K562 (cell line): ENCODE data around the gene P4HB. TPM values are rescaled to one million over a fixed set of nuclear protein-coding genes. Genes with fewer than 3 reads are reported as not detected.

ENCODE experiments used
- ARID1B ChIP-seq: fragments of 450-650 bp; IDR thresholded peaks from 2 replicates; pipeline ENCODE4 v1.6.1; 2016; ENCODE audit warnings: antibody characterized with exemption, mild to moderate bottlenecking, inconsistent platforms
- BCOR ChIP-seq: fragments of 450-650 bp; IDR thresholded peaks from 2 replicates; pipeline ENCODE4 v1.6.1; 2016
- BRD9 ChIP-seq: fragments of 450-650 bp; IDR thresholded peaks from 2 replicates; pipeline ENCODE4 v1.6.1; 2018; ENCODE audit warnings: low read depth; ENCODE audit not compliant: partially characterized antibody
- CREM ChIP-seq: IDR thresholded peaks from 2 replicates; pipeline ENCODE4 v1.6.1; 2014; ENCODE audit warnings: antibody characterized with exemption, low read depth
- ESRRA ChIP-seq: fragments of 450-650 bp; IDR thresholded peaks from 2 replicates; pipeline ENCODE4 v1.6.1; 2014; ENCODE audit warnings: low read depth, mild to moderate bottlenecking, moderate library complexity, borderline replicate concordance
- FOXP1 ChIP-seq: sonication (generic); formaldehyde crosslinking; IDR thresholded peaks from 2 replicates; pipeline ENCODE4 v1.8.0; 2022; ENCODE audit warnings: mild to moderate bottlenecking, missing genetic modification reagents
- HOXB6 ChIP-seq: fragments of 250-450 bp; sonication (Bioruptor Pico); IDR thresholded peaks from 2 replicates; pipeline ENCODE4 v1.5.1; 2022; ENCODE audit warnings: mild to moderate bottlenecking, borderline replicate concordance
- MED1 ChIP-seq: sonication (generic); formaldehyde crosslinking; IDR thresholded peaks from 2 replicates; pipeline ENCODE4 v1.8.1; 2023; ENCODE audit warnings: missing genetic modification reagents, borderline replicate concordance
- PHF20 ChIP-seq: fragments of 450-650 bp; IDR thresholded peaks from 2 replicates; pipeline ENCODE4 v1.6.1; 2018; ENCODE audit not compliant: partially characterized antibody
- POLR2G ChIP-seq: fragments of 200-400 bp; formaldehyde crosslinking; IDR thresholded peaks from 2 replicates; pipeline ENCODE4 v1.6.1; 2017; ENCODE audit warnings: low read depth, mild to moderate bottlenecking, antibody characterized with exemption, low read length, moderate library complexity
- RBFOX2 ChIP-seq: fragments of 200-400 bp; formaldehyde crosslinking; IDR thresholded peaks from 2 replicates; pipeline ENCODE4 v1.6.1; 2017; ENCODE audit warnings: low read depth, mild to moderate bottlenecking, low read length, moderate library complexity
- ZFP1 ChIP-seq: fragments of 450-650 bp; formaldehyde crosslinking; IDR thresholded peaks from 2 replicates; pipeline ENCODE4 v1.4.0; 2020; ENCODE audit warnings: mild to moderate bottlenecking, mixed read lengths
- ZNF143 ChIP-seq: sonication (generic); formaldehyde crosslinking; IDR thresholded peaks from 2 replicates; pipeline ENCODE4 v1.9.0; 2022; ENCODE audit warnings: mild to moderate bottlenecking, missing genetic modification reagents
- ZNF239 ChIP-seq: fragments of 250-450 bp; sonication (Bioruptor Pico); IDR thresholded peaks from 2 replicates; pipeline ENCODE4 v1.4.0; 2020; ENCODE audit warnings: mild to moderate bottlenecking
- ZNF41 ChIP-seq: fragments of 250-450 bp; sonication (Bioruptor Pico); conservative IDR thresholded peaks from 2 replicates; pipeline ENCODE4 v1.4.0; 2020; ENCODE audit warnings: mild to moderate bottlenecking
- polyA plus RNA-seq, 8 experiments: library from polyadenylated mRNA; depleted of rRNA in 4 of 8; stranded (reverse) in 5 of 8; unstranded in 3 of 8; fragments of >200 nt; fragmentation: Nextera tagmentation in 2 of 8; fragmentation: Illumina TruSeq in 1 of 8; extraction: Ambion mirVana in 2 of 8; extraction: Trizol in 1 of 8; gene quantifications; 2 replicates each; pipeline versions ENCODE4 v1.2.1 to v1.2.3, GENCODE V29; 2011 to 2014; ENCODE audit warnings: inconsistent platforms in 1 of 8, missing spikeins in 1 of 8
- total RNA-seq, 7 experiments: library from RNA; depleted of rRNA in 6 of 7; stranded (reverse); fragments of >200 nt in 6 of 7; fragmentation: Illumina TruSeq in 2 of 7; extraction: Trizol in 2 of 7; gene quantifications; 2 replicates each; pipeline versions ENCODE4 v1.2.1 to v1.2.3, GENCODE V29; 2011 to 2021; ENCODE audit warnings: low replicate concordance in 1 of 7
- TF ChIP-seq, protein P1 (sequence below), 2 experiments: fragments of 450-650 bp; IDR thresholded peaks; 2 replicates each; pipeline ENCODE4 v1.6.1; 2016; ENCODE audit warnings: mild to moderate bottlenecking in 2 of 2, borderline replicate concordance in 1 of 2, low read depth in 1 of 2, moderate library complexity in 1 of 2
- TF ChIP-seq, protein P2 (sequence below): sonication (generic); formaldehyde crosslinking; IDR thresholded peaks from 2 replicates; pipeline ENCODE4 v1.8.0; 2023; ENCODE audit warnings: mild to moderate bottlenecking, missing genetic modification reagents

P4HB gene
- total and polyA plus RNA-seq, 9 of the 15 experiments (the other 6 are each of a cell fraction or from before 2014, with no cell fraction given): 4.4 to 645 (median 325) TPM

DNA sequence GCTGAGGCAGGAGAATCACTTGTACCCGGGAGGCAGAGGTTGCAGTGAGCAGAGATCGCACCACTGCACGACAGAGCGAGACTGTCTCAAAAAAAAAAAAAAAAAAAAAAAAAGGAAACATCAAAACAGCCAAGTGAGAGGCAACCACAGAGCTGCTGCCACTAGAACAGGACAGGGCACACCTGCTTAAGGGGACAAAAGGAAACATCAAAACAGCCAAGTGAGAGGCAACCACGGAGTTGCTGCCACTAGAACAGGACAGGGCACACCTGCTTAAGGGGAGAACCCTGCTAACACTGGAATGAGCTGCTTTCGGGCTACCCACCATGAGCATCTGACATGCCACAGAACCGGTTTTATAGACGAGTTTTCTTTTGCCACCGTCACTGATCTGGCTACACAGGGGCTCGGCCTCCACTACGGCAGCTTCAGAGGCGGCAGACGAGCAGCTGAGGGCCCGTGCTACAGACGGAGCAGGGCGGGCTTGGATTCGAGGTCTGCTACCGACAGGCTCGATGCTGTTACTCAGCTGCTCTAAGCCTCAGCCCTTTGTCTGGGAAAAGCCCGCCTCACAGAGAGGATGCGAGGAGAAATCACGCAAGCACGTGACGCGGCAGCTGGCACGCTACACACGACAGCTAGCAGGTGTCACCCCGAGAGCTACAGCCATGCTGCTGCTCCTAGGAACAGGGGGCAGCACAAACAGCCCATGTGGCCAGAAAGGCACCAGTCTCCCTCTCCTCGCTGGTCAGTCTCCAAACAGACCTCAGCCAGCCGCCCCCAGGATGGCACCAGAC lies 2.0 kb downstream of the P4HB start (continued):
- TF ChIP-seq HOXB6 (no peak), ARID1B (no peak), POLR2G (peak; percentile 73), ZNF239 (no peak), FOXP1 (CRISPR knock-in tag) (peak; percentile 58; the same call in 1 of the 2 replicates), ZNF143 (0 out of 2 replicates have a peak, but pooled peaks have one; percentile 13), ZFP1 (CRISPR knock-in tag) (no peak), BRD9 (no peak), PHF20 (no peak), BCOR (no peak), RBFOX2 (peak; percentile 81), ESRRA (no peak), ZNF41 (CRISPR knock-in tag) (no peak), MED1 (no peak), CREM (no peak)
- TF ChIP-seq, protein P1, sequence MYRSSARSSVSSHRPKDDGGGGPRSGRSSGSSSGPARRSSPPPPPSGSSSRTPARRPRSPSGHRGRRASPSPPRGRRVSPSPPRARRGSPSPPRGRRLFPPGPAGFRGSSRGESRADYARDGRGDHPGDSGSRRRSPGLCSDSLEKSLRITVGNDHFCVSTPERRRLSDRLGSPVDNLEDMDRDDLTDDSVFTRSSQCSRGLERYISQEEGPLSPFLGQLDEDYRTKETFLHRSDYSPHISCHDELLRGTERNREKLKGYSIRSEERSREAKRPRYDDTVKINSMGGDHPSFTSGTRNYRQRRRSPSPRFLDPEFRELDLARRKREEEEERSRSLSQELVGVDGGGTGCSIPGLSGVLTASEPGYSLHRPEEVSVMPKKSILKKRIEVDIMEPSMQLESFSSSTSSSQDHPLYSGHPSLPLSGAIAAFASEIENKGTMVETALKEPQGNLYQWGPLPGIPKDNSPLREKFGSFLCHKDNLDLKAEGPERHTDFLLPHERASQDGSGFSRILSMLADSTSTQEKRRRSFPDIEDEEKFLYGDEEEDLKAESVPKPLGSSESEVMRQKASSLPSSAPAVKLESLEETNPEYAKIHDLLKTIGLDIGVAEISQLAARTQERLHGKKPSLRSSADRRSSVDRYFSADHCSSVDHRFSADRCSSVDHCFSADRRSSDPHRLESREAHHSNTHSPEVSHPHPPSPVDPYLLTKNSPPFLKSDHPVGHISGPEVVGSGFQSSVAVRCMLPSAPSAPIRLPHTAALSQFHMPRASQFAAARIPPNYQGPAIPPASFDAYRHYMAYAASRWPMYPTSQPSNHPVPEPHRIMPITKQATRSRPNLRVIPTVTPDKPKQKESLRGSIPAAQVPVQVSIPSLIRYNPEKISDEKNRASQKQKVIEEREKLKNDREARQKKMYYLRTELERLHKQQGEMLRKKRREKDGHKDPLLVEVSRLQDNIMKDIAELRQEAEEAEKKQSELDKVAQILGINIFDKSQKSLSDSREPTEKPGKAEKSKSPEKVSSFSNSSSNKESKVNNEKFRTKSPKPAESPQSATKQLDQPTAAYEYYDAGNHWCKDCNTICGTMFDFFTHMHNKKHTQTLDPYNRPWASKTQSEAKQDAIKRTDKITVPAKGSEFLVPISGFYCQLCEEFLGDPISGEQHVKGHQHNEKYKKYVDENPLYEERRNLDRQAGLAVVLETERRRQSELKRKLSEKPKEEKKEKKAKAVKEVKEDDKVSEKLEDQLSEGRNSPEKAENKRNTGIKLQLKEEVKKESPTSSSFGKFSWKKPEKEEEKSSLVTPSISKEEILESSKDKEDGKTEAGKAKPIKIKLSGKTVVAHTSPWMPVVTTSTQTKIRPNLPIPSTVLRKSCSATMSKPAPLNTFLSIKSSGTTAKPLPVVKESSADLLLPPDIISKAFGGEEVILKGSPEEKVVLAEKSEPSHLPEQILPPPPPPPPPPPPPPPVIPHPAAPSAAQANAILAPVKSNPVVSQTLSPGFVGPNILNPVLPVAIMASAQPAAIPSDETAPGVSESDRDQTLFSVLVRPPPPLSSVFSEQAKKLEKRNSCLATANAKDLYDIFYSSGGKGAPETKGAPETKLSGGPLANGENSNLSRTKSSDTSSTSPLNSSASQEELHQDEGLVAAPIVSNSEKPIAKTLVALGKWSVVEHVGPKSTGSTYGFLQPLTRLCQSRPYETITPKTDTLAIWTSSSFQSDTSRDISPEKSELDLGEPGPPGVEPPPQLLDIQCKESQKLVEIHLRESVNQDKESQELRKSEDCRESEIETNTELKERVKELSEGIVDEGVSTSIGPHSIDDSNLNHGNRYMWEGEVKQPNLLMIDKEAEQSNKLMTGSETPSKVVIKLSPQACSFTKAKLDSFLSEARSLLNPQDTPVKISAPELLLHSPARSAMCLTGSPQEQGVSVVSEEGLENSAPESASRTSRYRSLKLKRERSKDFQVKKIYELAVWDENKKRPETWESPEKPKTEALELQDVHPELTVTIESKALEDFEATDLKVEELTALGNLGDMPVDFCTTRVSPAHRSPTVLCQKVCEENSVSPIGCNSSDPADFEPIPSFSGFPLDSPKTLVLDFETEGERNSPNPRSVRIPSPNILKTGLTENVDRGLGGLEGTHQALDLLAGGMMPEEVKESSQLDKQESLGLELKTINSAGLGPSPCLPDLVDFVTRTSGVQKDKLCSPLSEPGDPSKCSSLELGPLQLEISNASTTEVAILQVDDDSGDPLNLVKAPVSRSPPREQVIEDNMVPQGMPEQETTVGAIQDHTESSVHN (IDR thresholded peaks at IDR 0.05; ENCODE audit: borderline replicate concordance in 1 of 2, low read depth in 1 of 2): no peak
- TF ChIP-seq, protein P2, sequence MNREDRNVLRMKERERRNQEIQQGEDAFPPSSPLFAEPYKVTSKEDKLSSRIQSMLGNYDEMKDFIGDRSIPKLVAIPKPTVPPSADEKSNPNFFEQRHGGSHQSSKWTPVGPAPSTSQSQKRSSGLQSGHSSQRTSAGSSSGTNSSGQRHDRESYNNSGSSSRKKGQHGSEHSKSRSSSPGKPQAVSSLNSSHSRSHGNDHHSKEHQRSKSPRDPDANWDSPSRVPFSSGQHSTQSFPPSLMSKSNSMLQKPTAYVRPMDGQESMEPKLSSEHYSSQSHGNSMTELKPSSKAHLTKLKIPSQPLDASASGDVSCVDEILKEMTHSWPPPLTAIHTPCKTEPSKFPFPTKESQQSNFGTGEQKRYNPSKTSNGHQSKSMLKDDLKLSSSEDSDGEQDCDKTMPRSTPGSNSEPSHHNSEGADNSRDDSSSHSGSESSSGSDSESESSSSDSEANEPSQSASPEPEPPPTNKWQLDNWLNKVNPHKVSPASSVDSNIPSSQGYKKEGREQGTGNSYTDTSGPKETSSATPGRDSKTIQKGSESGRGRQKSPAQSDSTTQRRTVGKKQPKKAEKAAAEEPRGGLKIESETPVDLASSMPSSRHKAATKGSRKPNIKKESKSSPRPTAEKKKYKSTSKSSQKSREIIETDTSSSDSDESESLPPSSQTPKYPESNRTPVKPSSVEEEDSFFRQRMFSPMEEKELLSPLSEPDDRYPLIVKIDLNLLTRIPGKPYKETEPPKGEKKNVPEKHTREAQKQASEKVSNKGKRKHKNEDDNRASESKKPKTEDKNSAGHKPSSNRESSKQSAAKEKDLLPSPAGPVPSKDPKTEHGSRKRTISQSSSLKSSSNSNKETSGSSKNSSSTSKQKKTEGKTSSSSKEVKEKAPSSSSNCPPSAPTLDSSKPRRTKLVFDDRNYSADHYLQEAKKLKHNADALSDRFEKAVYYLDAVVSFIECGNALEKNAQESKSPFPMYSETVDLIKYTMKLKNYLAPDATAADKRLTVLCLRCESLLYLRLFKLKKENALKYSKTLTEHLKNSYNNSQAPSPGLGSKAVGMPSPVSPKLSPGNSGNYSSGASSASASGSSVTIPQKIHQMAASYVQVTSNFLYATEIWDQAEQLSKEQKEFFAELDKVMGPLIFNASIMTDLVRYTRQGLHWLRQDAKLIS (CRISPR knock-in tag): 0 out of 2 replicates have a peak, but pooled peaks have one; percentile 11
